Kidney capillary endothelial cell (primary cell): ENCODE results near the gene DLL1.
"Not testable (repeated sequence)": the region's sequence is repeated elsewhere in the genome, so short reads cannot be mapped to it uniquely, and the experiment has no call there.

Experiments used
- DNase-seq: peaks from one replicate; pipeline ENCODE4 v3.0.0-alpha.2; 2018; ENCODE audit warnings: low spot score

DLL1 gene

DNA sequence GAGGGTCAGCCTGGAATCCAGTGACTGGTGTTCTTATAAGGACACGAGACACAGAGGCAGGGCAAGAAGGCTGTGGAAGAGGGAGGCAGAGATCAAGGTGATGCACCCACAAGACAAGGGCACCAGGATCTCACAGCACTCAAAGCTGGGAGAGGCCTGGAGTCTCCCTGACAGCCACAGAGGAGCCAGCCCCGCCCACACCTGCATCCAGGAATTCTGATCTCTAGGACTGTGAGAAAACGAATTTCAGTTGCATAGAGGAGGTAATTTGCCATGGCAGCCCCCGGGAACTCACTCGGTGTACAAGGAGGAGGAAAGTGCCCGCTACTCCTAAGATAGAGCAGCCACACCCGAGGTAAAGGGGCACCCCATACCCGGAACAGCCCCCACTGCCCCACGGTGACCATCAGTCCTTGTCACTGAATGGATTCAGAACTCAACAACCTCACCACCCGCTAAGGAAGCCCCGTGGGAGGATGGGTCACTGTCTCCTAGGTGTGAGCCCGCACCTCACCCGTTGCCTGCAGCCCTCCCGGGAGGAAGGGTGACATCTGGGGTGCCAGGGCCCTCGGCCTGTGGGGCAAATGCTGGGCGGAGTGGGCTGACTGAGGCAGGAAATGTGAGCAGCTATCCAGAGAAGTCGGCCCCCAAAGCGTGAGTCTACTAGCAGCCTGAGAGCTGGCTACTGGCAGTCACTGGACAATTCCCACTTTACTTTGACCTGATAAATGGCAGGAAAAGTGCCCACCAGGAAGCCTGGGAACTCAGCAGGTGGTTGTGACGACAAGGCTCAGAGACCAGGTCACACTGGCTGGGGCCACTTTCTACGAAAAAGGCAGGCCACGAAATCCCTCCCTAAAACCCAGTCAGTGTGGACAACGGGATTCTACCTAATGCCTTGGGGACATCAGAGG, 22.4 kb downstream of the DLL1 start:
- no peak for DNase-seq

- no peak for DNase-seq
Observed at GRCh38 chr6:170267688-170268087, 23.2 kb downstream of the DLL1 start.

GRCh38 chr6:170266061-170266825, 24.6 kb downstream of the DLL1 start:
- no peak for DNase-seq

GRCh38 chr6:170265655-170266054, 25.2 kb downstream of the DLL1 start:
- no peak for DNase-seq

- not testable (repeated sequence) for DNase-seq
Observed at GRCh38 chr6:170264644-170265043, 26.2 kb downstream of the DLL1 start.

DNA sequence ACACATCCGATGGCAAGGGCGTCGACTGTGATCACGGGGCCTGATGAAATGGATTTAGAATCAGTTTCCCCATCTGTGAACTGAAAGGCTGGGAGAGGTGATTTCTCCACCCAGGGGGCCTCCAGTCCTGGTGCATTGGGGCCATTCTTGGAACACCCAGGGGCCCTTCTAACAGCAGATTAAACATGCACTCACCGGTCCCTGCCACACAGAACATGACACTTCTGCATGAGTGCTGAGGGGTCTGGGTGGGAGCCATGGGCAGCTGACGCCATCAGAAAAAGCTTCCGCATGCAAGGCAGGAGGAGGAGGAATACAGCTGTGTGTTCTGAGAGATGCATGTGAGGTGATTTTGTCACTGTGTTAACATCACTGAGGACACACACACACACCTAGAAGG, 26.8 kb downstream of the DLL1 start:
- DNase-seq: no peak

DNA sequence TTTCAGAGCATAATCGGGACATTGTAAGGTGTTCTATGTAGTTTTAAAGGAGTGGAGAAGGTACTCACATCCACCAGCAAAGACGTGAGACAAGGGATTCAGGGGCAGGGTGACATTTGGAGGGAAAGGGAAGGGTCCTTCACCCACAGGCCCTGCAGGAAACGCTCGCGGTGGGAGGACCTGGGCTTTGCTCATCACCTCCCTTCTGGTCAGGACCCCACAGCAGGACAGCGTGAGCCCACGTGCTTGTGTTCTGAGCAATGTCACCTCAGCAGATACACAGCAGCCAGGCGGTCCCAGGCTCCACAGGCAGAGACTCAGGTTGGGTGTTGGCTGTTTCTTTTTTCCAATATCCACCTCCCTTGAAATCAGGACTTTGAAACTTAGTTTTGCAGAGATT, 27.5 kb downstream of the DLL1 start:
- DNase-seq: no peak

DNA sequence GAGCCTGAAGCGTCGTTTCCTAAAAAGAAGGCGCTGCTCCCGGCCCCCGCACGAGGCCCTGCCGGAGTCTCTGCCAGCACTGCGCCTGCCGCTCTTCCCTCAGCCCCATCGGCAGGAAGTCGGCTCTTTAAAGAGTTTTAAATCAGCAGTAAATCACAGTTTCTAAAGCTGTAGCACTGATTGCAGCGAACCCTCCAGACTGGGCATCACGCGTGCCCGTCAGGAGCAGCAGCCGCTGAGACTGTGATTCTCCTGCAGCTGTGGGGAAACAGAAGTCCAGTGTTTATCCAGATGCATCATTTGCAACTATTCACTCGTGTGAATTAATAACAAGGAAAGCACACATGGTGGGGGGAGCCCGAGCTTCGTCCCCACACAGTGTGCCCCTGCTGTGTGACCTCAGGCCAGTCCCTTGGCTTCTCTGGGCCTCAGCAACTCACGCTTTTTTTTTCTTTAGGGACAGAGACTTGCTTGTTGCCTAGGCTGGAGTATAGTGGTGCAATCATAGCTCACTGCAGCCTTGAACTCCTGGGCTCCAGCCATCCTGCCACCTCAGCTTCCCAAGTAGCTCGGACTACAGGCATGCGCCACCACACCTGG, 28.3 kb downstream of the DLL1 start:
- no peak for DNase-seq

- no peak for DNase-seq
Observed at GRCh38 chr6:170261643-170262488, 29.0 kb downstream of the DLL1 start.

GRCh38 chr6:170260686-170261085, 30.2 kb downstream of the DLL1 start:
- no peak for DNase-seq

- DNase-seq: no peak
Observed at GRCh38 chr6:170259278-170259677, 31.6 kb downstream of the DLL1 start.

- no peak for DNase-seq
Observed at GRCh38 chr6:170258407-170258806, 32.5 kb downstream of the DLL1 start.

DNA sequence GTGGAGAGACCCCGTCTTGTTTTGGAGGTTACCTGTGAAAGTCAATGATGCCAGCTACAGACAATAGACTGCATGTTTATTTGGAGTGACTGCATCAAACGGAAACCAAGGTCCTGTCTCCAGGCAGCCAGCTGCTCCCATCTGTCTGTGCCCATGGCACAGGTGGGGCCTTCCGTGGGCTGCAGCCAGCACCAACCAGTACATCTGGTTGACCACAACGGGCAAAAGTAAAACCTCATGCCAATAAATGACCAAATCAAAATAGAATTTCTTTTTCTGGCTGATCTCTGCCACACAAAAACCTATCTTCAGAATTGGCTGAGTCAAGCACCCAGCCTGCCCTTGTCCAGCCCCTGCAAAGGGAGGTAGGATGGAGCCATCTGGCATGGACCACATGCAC, 33.5 kb downstream of the DLL1 start:
- no peak for DNase-seq

DNA sequence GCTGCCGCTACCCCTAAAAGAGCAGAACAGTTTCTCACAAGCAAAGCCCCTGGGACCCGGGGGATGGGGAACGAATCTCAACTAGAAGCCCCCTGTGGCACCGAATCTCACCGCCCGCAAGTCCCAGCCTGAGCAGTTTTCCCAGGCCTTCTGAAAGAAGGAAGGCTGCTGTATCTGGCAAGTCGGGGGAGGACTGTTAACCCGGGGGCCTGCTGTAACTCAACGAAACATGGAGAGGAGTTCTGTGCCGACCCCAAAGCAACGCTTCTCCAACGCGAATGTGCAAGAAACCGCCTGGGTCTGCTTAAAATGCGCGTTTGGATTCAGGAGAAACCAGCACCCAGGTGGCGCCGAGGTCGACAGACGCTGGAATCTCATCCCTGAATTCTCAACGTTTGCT, 34.2 kb downstream of the DLL1 start:
- DNase-seq: no peak

DNA sequence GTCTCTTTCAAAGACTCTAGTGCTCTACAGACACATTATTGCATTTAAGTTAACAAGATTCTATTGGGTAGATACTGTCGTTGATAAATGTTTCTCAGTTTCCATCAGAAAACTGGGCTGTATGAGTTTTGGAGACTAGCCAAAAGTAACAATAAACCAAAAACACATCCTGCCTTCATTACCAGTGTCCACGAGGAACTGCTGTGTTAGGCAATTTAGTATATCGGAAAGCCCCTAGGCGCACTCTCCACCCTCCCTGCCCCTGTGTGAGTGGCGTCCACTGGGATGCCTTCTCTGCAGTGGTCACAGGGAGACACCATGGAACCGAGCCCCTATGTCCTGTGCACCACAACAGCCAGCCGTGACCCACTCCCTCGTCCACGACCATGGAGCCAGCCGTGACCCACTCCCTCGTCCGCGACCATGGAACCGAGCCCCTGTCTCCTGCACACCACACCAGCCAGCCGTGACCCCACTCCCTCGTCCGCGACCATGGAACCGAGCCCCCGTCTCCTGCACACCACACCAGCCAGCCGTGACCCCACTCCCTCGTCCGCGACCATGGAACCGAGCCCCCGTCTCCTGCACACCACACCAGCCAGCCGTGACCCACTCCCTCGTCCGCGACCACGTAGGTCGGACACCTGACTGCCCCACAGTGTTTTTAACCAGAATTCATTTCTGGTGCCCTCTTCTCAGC, 35.3 kb downstream of the DLL1 start:
- no peak for DNase-seq

DNA sequence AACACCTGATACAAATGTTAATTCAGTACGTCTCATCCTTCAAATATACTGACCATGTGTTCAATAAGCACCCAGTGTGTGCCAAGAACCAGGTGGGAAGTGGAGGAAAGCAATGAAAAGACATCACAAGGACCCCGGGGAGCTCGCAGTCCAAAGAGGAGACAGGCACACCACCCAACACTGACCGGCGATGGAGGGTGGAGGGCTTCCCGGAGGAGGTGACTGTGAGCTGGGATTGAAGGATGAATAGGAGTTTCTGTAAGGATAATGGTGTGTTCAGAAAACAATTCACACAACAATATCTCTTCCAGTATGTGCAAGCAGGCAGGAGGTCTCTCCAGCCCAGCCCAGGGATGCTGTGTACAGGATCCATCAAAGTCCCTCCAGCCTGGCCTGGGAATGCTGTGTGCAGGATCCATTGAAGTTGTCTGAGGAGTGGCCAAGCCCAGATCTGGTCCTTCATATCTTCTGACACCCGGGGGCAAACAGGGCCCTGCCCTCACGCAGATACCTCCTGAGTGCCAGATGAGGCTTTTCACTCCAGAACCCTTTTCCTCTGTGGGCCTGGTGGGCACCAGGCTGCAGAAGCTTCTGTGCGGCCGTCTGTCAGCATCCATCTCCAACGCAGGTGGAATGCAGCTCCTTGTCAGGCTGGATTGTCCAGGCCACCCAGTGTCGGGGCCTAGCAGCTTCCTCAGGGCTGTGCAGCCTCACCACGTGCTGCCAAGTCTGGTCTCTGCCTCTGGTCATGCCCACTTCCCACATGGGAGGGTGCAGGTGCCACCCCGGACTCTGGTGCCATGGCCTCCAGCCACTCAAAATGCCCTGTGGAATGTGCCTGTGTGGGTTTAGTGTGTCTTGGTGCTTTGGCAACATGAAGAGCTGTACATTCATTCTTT, 36.3 kb downstream of the DLL1 start:
- DNase-seq: no peak

DNA sequence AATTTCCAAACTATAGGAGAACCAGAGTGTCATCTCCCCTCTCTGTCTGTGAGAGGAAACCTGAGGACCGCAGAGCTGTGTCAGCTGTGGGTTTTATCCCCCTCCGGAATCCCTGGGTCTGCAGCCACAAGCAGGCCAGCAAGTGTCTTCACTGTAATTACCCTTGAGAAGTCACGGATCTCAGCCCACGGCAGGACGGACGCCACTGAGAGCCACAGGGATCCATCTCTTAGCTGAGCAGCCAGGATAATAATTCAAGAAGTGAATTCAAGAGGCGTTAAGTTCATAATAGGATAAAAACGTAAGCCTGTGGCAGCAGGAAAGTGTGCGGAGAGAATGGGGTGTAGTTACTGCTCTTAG, 37.0 kb downstream of the DLL1 start:
- DNase-seq: no peak

GRCh38 chr6:170253226-170253909, 37.5 kb downstream of the DLL1 start:
- DNase-seq: no peak

DNA sequence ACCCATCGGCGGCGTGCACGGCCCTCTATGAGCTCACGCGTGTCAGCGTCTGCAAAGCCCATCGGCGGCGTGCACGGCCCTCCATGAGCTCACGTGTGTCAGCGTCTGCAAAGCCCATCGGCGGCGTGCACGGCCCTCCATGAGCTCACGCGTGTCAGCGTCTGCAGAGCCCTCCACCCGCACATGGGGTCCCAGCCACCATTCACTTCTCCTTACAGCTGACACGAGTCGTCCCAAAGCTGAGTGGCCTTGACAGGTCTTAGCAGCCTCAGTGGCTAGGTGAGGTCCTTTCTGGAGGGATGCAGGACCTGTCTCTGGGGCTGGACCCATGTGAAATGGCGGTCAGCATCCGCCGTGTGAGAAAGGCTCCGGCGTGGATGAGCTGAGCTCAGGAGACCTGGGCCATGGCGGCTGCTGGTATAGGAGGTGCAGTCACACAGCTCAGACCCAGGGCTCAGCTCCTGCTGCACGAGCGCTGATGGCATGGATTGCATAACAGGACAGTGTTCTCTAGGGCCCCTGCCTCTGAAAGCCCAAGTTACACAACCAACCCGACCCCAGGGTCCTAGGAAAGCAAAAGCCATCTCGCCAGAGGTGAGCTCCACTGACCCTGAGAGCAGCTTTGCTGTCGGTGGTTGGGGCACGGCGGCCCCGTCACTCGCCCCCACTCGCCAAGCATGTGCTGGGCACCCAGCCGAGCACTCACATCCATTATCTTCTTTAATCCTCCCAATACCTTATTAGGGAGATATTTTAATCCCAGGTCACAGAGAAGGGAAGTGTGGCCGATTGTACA, 38.9 kb downstream of the DLL1 start:
- DNase-seq: no peak
